ENCODE measurements around the gene LMF1.
"Not testable (repeated sequence)": the region's sequence is repeated elsewhere in the genome, so short reads cannot be mapped to it uniquely, and the experiment has no call there.

Gene LMF1

DNA sequence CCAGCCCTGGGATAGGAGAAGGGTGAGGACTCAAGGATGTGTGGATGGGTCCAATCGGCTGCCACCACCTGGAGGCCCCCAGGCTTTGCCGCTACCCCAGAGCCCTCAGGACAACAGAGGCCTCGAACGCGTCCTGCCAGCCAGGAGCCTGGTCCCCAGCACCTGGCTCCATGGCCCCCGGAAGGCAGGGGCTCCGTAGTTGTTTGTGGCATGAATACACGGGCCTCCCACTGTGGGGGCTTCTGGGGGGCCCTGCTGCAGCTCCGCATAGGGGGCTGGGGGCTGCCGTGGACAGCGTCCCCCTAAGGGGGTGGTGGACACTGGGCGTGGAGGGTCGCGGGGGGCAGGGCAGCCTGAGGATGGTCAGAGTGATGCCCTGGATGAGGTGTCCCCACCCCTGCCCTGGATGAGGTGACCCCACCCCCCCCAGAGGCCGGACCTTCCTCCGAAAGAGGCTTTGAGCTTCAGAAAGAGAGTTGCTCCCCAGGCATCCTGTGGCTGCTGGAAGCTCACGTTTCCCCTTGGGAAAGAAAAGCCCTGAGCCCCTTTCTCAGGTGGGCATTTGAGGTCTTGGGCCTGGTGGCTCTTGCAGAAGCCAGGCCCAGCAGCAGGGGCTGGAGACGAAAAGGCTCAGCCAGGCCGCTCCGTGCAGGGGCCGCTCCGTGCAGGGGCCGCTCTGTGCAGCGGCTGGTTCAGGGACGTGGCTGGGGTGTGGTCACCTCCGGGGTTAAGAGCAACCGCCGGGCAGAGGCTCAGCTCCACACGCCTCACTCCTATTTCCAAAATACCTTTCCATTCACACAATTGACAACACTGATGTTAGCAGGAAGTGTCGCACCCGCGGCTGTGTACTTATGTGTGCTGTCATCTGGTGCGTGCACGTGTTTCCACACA, 130.0 kb downstream of the LMF1 start:
- no peak for FAIRE-seq

GRCh38 chr16:839643-840408, 131.0 kb downstream of the LMF1 start:
- no peak for FAIRE-seq

GRCh38 chr16:838741-839140, 132.0 kb downstream of the LMF1 start:
- no peak for FAIRE-seq

DNA sequence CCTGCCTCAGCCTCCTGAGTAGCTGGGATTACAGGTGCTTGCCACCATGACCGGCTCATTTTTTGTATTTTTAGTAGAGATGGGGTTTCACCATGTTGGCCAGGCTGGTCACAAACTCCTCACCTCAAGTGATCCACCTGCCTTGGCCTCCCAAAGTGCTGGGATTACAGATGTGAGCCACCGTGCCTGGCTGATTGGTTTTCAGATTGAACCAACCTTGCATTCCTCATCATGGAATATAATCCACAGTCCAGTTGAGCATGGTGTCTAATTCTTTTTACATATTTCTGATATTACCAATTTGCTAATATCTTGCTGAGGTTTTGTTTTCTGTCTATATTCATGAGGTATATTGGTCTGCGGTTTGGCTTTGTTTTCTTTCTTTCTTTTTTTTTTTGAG, 134.0 kb downstream of the LMF1 start:
- not testable (repeated sequence) for FAIRE-seq

DNA sequence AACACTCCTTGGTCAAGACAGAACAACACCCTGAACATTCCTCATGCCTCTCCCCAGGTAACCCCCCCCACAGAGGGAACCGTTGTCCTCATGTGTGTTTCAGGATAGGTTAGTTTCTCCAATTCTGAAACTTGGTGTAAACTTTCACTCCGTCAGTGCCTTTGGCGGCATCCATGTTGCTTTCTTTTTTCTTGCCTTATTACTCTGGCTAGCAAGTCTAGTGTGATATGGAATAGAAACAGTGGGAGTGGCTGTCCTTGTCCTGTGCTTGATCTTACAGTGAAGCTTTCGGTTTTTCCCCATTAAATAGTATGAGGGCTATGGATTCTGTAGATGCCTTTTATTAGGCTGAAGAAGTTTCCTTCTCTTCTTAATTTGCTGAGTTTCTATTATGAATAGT, 134.6 kb downstream of the LMF1 start:
- FAIRE-seq = no peak

DNA sequence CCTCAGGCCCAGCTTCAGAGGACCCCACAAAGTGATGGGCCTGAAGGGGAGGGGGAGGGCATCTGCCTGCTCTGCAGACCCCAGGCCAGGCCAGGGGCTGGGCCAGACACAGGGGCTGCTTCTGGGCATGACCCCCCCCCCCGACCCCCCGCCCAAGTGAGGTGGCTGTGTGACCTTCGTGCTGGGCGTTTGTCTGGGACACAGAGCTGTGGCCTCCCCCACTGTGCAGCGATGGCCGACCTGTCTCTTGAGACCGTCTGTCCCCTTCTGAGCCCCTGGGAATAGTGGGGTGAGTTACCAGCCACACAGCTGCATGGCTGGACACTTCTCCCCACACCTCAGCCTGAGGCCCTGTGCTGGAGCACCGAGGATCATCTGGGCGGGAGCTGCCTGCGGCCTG, 135.4 kb downstream of the LMF1 start:
- FAIRE-seq = no peak

DNA sequence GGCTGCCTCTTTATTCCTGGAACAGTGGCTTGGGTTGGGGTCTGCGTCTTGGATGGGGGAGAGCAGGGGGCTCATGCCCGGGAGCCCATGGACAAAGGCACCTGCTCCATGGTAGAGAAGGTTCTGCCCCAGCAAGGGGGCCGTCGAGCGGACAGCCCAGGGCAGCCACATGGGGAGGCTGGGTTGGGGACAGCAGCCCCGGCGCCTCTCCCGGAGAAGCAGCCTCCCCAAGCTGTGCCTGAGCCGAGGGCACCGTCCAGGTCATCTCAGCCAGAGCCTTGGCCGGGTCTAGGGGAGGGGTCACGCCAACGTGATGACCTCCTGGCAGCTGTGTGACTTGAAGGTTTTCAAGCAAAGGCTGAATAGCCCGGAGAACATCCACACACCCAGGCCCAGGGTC, 137.4 kb downstream of the LMF1 start:
- FAIRE-seq = no peak

- no peak for FAIRE-seq
Observed at GRCh38 chr16:832652-833336, 138.0 kb downstream of the LMF1 start.

- no peak for FAIRE-seq
Observed at GRCh38 chr16:831571-832413, 139.0 kb downstream of the LMF1 start.

GRCh38 chr16:830871-831570, 139.8 kb downstream of the LMF1 start:
- FAIRE-seq = no peak

DNA sequence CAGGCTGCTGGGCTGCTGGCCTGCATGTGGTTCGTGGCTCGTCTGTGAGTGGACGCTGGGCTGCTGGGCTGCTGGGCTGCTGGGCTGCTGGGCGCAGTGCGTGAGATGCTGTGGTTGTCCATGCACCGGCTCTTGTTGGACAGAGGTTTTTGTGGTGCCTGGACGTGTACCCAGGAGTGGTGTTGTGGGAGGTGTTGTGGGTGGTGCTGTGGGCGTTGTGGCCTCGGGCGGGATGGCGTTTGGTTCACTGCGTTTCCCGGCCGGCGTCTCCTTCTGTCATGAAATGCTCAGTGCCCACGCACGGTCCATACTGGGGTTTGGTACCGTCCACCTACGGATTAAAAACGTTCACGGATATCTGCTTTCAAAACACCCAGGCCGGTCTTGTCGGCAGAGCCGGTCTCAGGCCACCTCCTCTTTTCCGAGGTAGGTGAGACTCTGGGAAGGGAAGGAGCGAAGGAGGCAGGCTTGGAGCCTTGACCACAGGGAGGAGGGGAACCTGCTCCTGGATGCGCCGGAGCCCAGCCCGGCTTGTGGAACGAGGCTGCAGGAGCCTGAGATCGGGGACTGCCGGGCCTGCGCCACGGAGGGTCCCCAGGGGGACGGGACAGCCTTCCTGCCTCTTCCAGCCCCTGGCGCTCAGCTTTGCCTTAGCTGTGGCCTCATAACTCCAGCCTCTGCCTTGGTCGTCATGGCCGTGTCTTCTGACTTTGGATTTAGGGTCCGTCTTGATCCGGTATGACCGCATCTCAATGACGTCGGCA, 140.5 kb downstream of the LMF1 start:
- FAIRE-seq = no peak

DNA sequence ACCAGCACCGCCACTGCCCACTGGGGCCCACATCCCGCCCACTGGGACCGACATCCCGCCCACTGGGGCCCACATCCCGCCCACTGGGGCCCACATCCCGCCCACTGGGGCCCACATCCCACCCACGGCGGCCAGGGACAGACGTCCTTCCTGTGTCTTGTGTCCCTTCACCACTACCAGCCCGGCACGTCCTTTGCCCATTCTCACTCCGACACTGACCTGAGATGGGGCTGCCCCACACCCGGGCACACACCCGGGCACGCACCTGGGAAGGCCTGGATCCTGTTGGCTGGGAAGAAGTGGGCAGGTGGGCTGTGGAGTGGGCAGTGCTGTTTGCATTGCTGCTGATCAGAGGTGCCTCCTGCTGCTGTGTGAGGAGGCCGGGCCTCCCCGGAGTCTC, 141.9 kb downstream of the LMF1 start:
- FAIRE-seq = no peak

DNA sequence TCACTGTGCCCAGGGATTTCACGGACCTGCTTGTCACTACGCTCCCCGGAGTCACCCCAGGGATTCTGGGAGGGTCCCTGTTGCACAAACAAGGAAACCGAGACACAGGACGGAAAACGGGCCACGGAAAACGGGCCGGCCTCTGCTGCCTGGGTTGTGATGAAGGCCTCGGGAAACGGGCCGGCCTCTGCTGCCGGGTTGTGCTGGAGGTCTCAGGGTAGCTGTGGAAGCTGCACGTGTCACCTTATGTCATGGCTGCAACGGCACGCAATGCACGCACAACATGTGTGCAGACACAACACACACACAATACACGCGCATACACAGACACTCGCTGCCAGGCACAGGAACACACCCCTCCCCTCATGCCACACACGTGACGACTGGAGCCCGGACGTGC, 143.3 kb downstream of the LMF1 start:
- FAIRE-seq = no peak

- FAIRE-seq = no peak
Observed at GRCh38 chr16:825341-826061, 145.3 kb downstream of the LMF1 start.

DNA sequence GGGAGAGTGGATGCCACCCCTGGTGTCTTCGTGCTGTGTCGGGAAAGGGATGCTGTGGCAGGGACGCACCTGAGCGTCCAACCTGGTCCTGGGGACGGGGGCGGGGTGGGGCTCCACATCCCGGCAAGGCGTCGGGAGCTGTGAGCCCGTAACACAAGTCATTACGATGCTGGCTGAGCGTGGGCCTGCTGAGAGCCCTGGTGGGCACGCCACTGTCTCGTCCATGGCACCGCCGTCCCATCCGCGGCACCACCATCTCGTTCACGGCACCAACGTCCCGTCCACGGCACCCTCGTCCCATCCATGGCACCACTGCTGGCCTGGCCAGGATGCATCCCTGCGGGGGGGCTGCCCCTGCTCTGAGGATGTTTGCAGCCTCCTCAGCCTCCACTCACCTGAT, 146.2 kb downstream of the LMF1 start:
- no peak for FAIRE-seq

DNA sequence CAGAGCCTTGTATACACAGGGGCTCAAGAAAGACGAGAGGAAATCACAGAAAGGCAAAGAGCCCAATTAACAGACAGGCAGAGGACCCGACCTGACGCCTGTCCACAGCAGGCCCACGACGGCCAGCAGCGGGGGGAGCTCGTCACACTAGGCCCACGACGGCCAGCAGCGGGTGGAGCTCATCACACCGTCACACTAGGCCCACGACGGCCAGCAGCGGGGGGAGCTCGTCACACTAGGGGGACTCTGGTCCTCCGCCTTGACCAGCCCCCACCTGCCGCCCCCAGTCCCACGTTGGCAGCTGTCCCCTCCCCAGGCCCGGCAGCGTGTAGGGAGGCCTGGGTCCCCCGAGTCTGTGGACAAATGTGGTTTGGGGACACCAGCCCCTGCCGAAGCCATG, 146.6 kb downstream of the LMF1 start:
- no peak for FAIRE-seq

DNA sequence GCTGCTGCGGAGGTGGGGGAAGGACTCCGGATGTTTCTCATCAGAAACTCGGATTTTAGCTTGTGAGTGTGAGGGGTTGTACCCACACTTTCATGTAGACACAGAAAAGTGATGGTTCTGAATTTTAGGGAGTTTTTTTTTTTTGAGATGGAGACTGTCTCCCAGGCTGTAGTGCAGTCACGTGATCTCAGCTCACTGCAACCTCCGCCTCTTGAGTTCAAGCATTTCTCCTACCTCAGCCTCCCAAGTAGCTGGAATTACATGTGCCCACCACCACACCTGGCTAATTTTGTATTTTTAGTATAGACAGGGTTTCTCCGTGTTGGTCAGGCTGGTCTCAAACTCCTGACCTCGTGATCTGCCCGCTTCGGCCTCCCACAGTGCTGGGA, 147.9 kb downstream of the LMF1 start:
- no peak for FAIRE-seq

GRCh38 chr16:822174-822908, 148.4 kb downstream of the LMF1 start:
- no peak for FAIRE-seq

DNA sequence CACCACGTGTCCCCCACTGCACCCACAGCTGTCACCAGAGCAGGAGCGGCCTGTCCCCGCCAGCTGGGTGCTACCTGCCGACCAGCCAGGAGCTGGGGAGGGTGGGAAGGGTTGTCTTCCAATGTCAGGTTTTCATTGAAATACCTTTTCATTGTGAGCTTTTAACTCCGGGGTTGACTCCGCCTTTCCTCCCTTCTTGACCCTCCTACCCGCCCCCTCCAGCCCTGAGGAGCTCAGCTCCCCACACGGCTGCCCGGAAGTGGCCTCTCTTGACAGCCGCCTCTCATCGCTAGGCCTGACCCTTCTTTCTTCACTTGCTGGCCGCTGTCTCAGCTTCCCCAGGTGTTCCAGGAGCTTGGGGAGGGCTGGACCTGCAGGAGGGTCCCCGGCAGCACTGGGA, 149.0 kb downstream of the LMF1 start:
- FAIRE-seq = no peak

DNA sequence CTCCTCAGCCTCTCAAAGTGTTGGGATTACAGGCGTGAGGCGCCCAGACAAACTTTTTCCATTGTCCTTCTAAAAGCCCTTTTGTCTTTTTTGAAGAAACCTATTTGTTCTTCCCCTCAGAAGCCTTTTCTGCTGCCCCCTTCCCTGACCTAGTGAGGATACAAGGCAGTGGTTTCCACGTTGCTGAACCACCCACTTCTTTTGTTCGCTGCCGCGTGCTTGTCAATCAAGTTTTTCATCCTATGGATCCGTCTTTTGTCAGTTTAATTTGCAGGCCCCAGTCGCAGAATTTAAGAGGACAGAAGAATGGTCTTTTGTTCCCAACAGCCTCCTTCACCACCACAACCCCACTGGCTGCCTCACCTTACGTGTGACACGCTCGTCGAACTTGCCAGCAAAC, 150.0 kb downstream of the LMF1 start:
- no peak for FAIRE-seq

Data from islet of Langerhans (tissue), 1 donor.